HG03469 (cell line): ENCODE results near the gene PITPNM1.
"Not testable (repeated sequence)": the region's sequence is repeated elsewhere in the genome, so short reads cannot be mapped to it uniquely, and the experiment has no call there.

Experiments
- ATAC-seq: cut with Tn5 transposase; IDR thresholded peaks from one replicate; pipeline ENCODE4 v1.9.1; 2021; ENCODE audit warnings: mild to moderate bottlenecking, moderate library complexity, moderate number of reproducible peaks; ENCODE audit not compliant: unreplicated experiment

PITPNM1 gene

GRCh38 chr11:67491276-67492068 lies 13.7 kb downstream of the PITPNM1 start:
- ATAC-seq: no peak

GRCh38 chr11:67490727-67491065 lies 14.5 kb downstream of the PITPNM1 start:
- no peak for ATAC-seq

- ATAC-seq: no peak
Measured at GRCh38 chr11:67489885-67490726, 15.1 kb downstream of the PITPNM1 start.

- ATAC-seq: no peak
Measured at GRCh38 chr11:67489203-67489884, 15.8 kb downstream of the PITPNM1 start.

- no peak for ATAC-seq
Measured at GRCh38 chr11:67486481-67487195, 18.5 kb downstream of the PITPNM1 start.

- ATAC-seq: not testable (repeated sequence)
Measured at GRCh38 chr11:67485873-67486361, 19.2 kb downstream of the PITPNM1 start.

GRCh38 chr11:67484847-67485311 lies 20.3 kb downstream of the PITPNM1 start:
- ATAC-seq: no peak

GRCh38 chr11:67483831-67484665 lies 21.1 kb downstream of the PITPNM1 start:
- no peak for ATAC-seq

GRCh38 chr11:67482827-67483798 lies 22.1 kb downstream of the PITPNM1 start, which contains the start of gene AIP:
AIP (plus strand) TSS chr11:67483026; CDS start chr11:67483159, 133 bp downstream.
- ATAC-seq: peak; percentile 37

GRCh38 chr11:67482275-67482826 lies 22.8 kb downstream of the PITPNM1 start:
- ATAC-seq: no peak

GRCh38 chr11:67477344-67478050 lies 27.7 kb downstream of the PITPNM1 start:
- not testable (repeated sequence) for ATAC-seq

GRCh38 chr11:67476692-67477091 lies 28.5 kb downstream of the PITPNM1 start:
- not testable (repeated sequence) for ATAC-seq

GRCh38 chr11:67472882-67473281 lies 32.3 kb downstream of the PITPNM1 start:
- no peak for ATAC-seq

GRCh38 chr11:67470337-67471002 lies 34.7 kb downstream of the PITPNM1 start:
- ATAC-seq: no peak

- no peak for ATAC-seq
Measured at GRCh38 chr11:67469508-67469811, 35.7 kb downstream of the PITPNM1 start.

GRCh38 chr11:67468759-67469507 lies 36.2 kb downstream of the PITPNM1 start, which contains the start of gene TMEM134:
TMEM134 (minus strand) TSS chr11:67469251; CDS start chr11:67469192, 59 bp downstream.
- ATAC-seq: peak; percentile 63
